ENCODE measurements around the gene CENPP.
A peak's percentile ranks its signal among the peaks of the same experiment; 100 is the strongest.

CENPP gene

GRCh38 chr9:92664394-92665152 lies 338.8 kb downstream of the CENPP start:
- DNase-seq: peak; percentile 13

- no peak for DNase-seq
These were observed 340.1 kb downstream of the CENPP start for GRCh38 chr9:92665836-92666235.

GRCh38 chr9:92666236-92666635 lies 340.5 kb downstream of the CENPP start:
- DNase-seq: no peak

- DNase-seq: no peak
These were observed 341.3 kb downstream of the CENPP start for GRCh38 chr9:92666912-92667532.

GRCh38 chr9:92668746-92669526 lies 343.2 kb downstream of the CENPP start:
- DNase-seq: peak; percentile 5

GRCh38 chr9:92669527-92669889 lies 343.8 kb downstream of the CENPP start:
- DNase-seq: no peak

Measured in CD4-positive, alpha-beta T cell treated with Interferon gamma for 1 hour (primary cell).